HCT116 (cell line): ENCODE results near the gene TTBK1. TPM values are rescaled to one million over a fixed set of nuclear protein-coding genes. Genes with fewer than 3 reads are reported as not detected.

Experiments
- ATAC-seq: fragments of 200-7000 bp; cut with Tn5 transposase; 2 replicates; pipeline ENCODE4 v1.9.1; 2020; ENCODE audit warnings: mild to moderate bottlenecking, moderate library complexity
- BruUV-seq: library from RNA; stranded (reverse); fragments of 400-500 nt; replicated peaks from 2 replicates; lab custom pipeline; 2021; lab: Mats Ljungman, UMichigan
- CTCF ChIA-PET: fragments of 300-600 bp; sonication (Branson Sonifier 250); formaldehyde crosslinking; loops from one replicate; lab custom pipeline; 2021; ENCODE audit warnings: antibody characterized with exemption; lab: Charles Lee
- POLR2A ChIA-PET: fragments of 300-600, 350-600 bp; sonication (Branson Sonifier 250); formaldehyde crosslinking; loops from one replicate; lab custom pipeline; 2021; ENCODE audit warnings: antibody characterized with exemption; lab: Charles Lee
- RAD21 ChIA-PET, 2 experiments: fragments of 300-600 bp; sonication (Branson Sonifier 250); formaldehyde crosslinking; loops; one replicate each; lab custom pipeline; 2023; ENCODE audit warnings: low total read pairs in 2 of 2; ENCODE audit not compliant: uncharacterized antibody in 2 of 2, unreplicated experiment in 2 of 2, low non-redundant PET in 1 of 2; lab: Charles Lee
- DNase-seq: peaks from one replicate; pipeline ENCODE4 v3.0.0-alpha.2; 2010; ENCODE audit warnings: low read depth, low spot score
- H2AFZ ChIP-seq: fragments of 200-600 bp; shearing (Covaris generic), sonication (generic); 2 replicates; pipeline ENCODE4 v1.6.1; 2017; ENCODE audit warnings: low read depth, mixed run types, mixed read lengths, antibody characterized with exemption, low read length; ENCODE audit not compliant: poor library complexity, severe bottlenecking
- H3K27ac ChIP-seq: 2 replicates; pipeline ENCODE4 v1.5.1; 2012; ENCODE audit warnings: low read depth, low read length
- H3K27me3 ChIP-seq: fragments of 200-600 bp; sonication (generic); 2 replicates; pipeline ENCODE4 v1.6.1; 2016; ENCODE audit warnings: mixed run types, low read length, mixed read lengths; ENCODE audit not compliant: insufficient read depth
- H3K36me3 ChIP-seq, 2 experiments: fragments of 200-500 bp in 1 of 2; fragments of 200-600 bp in 1 of 2; sonication (Bioruptor generic) in 1 of 2; sonication (generic) in 1 of 2; 2 replicates each; pipeline versions ENCODE4 v1.5.1 to v1.6.1; 2014 to 2016; ENCODE audit warnings: low read length in 2 of 2, inconsistent platforms in 1 of 2, mixed read lengths in 1 of 2, mixed run types in 1 of 2; ENCODE audit not compliant: insufficient read depth in 2 of 2, control insufficient read depth in 1 of 2
- H3K4me1 ChIP-seq, 2 experiments: fragments of 200-600 bp in 1 of 2; sonication (generic) in 1 of 2; 2 replicates each; pipeline versions ENCODE4 v1.5.1 to v1.6.1; 2012 to 2017; ENCODE audit warnings: low read length in 2 of 2, inconsistent platforms in 1 of 2, mild to moderate bottlenecking in 1 of 2, mixed read lengths in 1 of 2, mixed run types in 1 of 2, moderate library complexity in 1 of 2; ENCODE audit not compliant: insufficient read depth in 2 of 2, control insufficient read depth in 1 of 2
- H3K4me2 ChIP-seq: fragments of 200-600 bp; sonication (generic); 2 replicates; pipeline ENCODE4 v1.6.1; 2017; ENCODE audit warnings: mixed run types, low read length, mixed read lengths
- H3K4me3 ChIP-seq, 2 experiments: fragments of 200-600 bp in 1 of 2; sonication (generic) in 1 of 2; replicated peaks in 1 of 2; 2 replicates each; pipeline ENCODE4 v1.5.1; 2011 to 2016; ENCODE audit warnings: low read length in 2 of 2, control low read depth in 1 of 2, low read depth in 1 of 2, mild to moderate bottlenecking in 1 of 2, mixed read lengths in 1 of 2, mixed run types in 1 of 2
- H3K79me2 ChIP-seq: fragments of 200-600 bp; sonication (generic); 2 replicates; pipeline ENCODE4 v1.6.1; 2017; ENCODE audit warnings: mild to moderate bottlenecking, mixed run types, low read length, moderate library complexity, mixed read lengths; ENCODE audit not compliant: insufficient read depth
- H3K9ac ChIP-seq: fragments of 200-600 bp; sonication (generic); 2 replicates; pipeline ENCODE4 v1.6.1; 2016; ENCODE audit warnings: low read length, mixed read lengths
- H3K9me2 ChIP-seq: fragments of 200-600 bp; sonication (generic), shearing (Covaris generic); 2 replicates; pipeline ENCODE4 v1.6.1; 2017; ENCODE audit warnings: mixed run types, mild to moderate bottlenecking, moderate library complexity; ENCODE audit not compliant: insufficient read depth
- H3K9me3 ChIP-seq, 2 experiments: fragments of 200-500 bp in 1 of 2; fragments of 200-600 bp in 1 of 2; sonication (Bioruptor generic) in 1 of 2; sonication (generic) in 1 of 2; 2 replicates each; pipeline ENCODE4 v1.6.1; 2014 to 2017; ENCODE audit warnings: low read length in 2 of 2, mixed read lengths in 2 of 2, inconsistent platforms in 1 of 2, low read depth in 1 of 2, mild to moderate bottlenecking in 1 of 2, mixed run types in 1 of 2, moderate library complexity in 1 of 2; ENCODE audit not compliant: control insufficient read depth in 1 of 2, insufficient read depth in 1 of 2
- H4K20me1 ChIP-seq: fragments of 200-600 bp; sonication (generic), shearing (Covaris generic); 2 replicates; pipeline ENCODE4 v1.6.1; 2017; ENCODE audit warnings: mixed run types, mild to moderate bottlenecking, moderate library complexity; ENCODE audit not compliant: insufficient read depth
- CBX3 ChIP-seq: IDR thresholded peaks from 2 replicates; pipeline ENCODE4 v1.6.1; 2012; ENCODE audit warnings: low read depth
- CEBPB ChIP-seq: IDR thresholded peaks from 2 replicates; pipeline ENCODE4 v1.6.1; 2012; ENCODE audit warnings: low read depth
- CTCF ChIP-seq, 3 experiments: fragments of 200-600 bp in 1 of 3; sonication (generic) in 1 of 3; IDR thresholded peaks in 2 of 3; conservative IDR thresholded peaks in 1 of 3; 2 replicates each; pipeline ENCODE4 v1.5.1; 2012 to 2017; ENCODE audit warnings: low read depth in 2 of 3, low read length in 2 of 3, antibody characterized with exemption in 1 of 3, borderline replicate concordance in 1 of 3, control low read depth in 1 of 3, mild to moderate bottlenecking in 1 of 3, mixed read lengths in 1 of 3, mixed run types in 1 of 3, moderate library complexity in 1 of 3; ENCODE audit not compliant: insufficient read depth in 1 of 3
- EZH2phosphoT487 ChIP-seq: fragments of 200-600 bp; IDR thresholded peaks from 2 replicates; pipeline ENCODE4 v1.6.1; 2018; ENCODE audit warnings: antibody characterized with exemption, borderline replicate concordance
- POLR2A ChIP-seq: IDR thresholded peaks from 2 replicates; pipeline ENCODE4 v1.7.0; 2011; ENCODE audit warnings: borderline replicate concordance; ENCODE audit not compliant: insufficient read depth, insufficient read length; ENCODE audit errors: extremely low read depth
- POLR2AphosphoS5 ChIP-seq: IDR thresholded peaks from 2 replicates; pipeline ENCODE4 v1.6.1; 2011; ENCODE audit warnings: mild to moderate bottlenecking, low read depth, low read length, moderate library complexity
- SP1 ChIP-seq: IDR thresholded peaks from 2 replicates; pipeline ENCODE4 v1.6.1; 2012; ENCODE audit warnings: low read depth
- YY1 ChIP-seq: IDR thresholded peaks from 2 replicates; pipeline ENCODE4 v1.6.1; 2011; ENCODE audit warnings: low read length, low read depth, moderate library complexity, mild to moderate bottlenecking; ENCODE audit not compliant: insufficient replicate concordance; ENCODE audit errors: extremely low read depth
- ZNF274 ChIP-seq: fragments of 200-500 bp; sonication (Bioruptor generic); IDR thresholded peaks from 2 replicates; pipeline ENCODE4 v1.6.1; 2014; ENCODE audit warnings: mild to moderate bottlenecking, low read depth, low read length, inconsistent platforms
- intact Hi-C: fragments of 100-400 bp; cut with micrococcal nuclease; formaldehyde crosslinking; loops from 2 replicates; pipeline ENCODE4 v1.10.0; 2022
- total RNA-seq: library from RNA; stranded (reverse); gene quantifications from one replicate; pipeline ENCODE4 v1.2.1, GENCODE V29; 2021; ENCODE audit not compliant: unreplicated experiment
- TF ChIP-seq, protein P1 (sequence below): IDR thresholded peaks from 2 replicates; pipeline ENCODE4 v1.6.1; 2011; ENCODE audit warnings: mild to moderate bottlenecking, low read length, moderate library complexity; ENCODE audit not compliant: insufficient replicate concordance; ENCODE audit errors: extremely low read depth

The TTBK1 gene
- total RNA-seq, 1 experiment from 2014 or later: not detected

GRCh38 chr6:43200541-43200940 lies 42.7 kb upstream of the TTBK1 start:
- CTCF ChIA-PET: no interaction called here
- Histone ChIP-seq H3K4me2 (no peak overlapping the region), H3K79me2 (no peaks in the 10 kb centered on the region), H3K36me3 (peaks cover 0 to 3% of the 10 kb centered on the region in 2 experiments; a peak in 2 of 4 replicates)
- RAD21 ChIA-PET: no interaction called here
- TF ChIP-seq EZH2phosphoT487: no peak
- no peak for TF ChIP-seq POLR2A
- TF ChIP-seq CEBPB: no peak
- no peak for TF ChIP-seq CBX3
- no peak for TF ChIP-seq YY1
- no peak for TF ChIP-seq CTCF (IDR thresholded peaks at IDR 0.05 in 2 of 3, conservative IDR thresholded peaks at IDR 0.05 in 1 of 3; ENCODE audit: borderline replicate concordance in 1 of 3, insufficient read depth in 1 of 3, low read depth in 2 of 3, low read length in 2 of 3)
- TF ChIP-seq, protein P1, sequence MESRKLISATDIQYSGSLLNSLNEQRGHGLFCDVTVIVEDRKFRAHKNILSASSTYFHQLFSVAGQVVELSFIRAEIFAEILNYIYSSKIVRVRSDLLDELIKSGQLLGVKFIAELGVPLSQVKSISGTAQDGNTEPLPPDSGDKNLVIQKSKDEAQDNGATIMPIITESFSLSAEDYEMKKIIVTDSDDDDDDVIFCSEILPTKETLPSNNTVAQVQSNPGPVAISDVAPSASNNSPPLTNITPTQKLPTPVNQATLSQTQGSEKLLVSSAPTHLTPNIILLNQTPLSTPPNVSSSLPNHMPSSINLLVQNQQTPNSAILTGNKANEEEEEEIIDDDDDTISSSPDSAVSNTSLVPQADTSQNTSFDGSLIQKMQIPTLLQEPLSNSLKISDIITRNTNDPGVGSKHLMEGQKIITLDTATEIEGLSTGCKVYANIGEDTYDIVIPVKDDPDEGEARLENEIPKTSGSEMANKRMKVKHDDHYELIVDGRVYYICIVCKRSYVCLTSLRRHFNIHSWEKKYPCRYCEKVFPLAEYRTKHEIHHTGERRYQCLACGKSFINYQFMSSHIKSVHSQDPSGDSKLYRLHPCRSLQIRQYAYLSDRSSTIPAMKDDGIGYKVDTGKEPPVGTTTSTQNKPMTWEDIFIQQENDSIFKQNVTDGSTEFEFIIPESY: no peak
- no peak for TF ChIP-seq ZNF274
- no peak for TF ChIP-seq SP1
- TF ChIP-seq POLR2AphosphoS5: no peak
- TF ChIP-seq, all 23 proteins: peak for 0
- Histone ChIP-seq H3K27me3 (no peaks in the 10 kb centered on the region), H3K9me3 (no peaks in the 10 kb centered on the region), H3K9me2 (no peaks in the 10 kb centered on the region), H3K4me1 (no peaks in the 10 kb centered on the region), H2AFZ (no peak overlapping the region), H3K9ac (no peak overlapping the region), H3K4me3 (no peak overlapping the region), H4K20me1 (no peaks in the 10 kb centered on the region), H3K27ac (no peak overlapping the region)
- intact Hi-C loops: no loop called here
- no TSS peak for BruUV-seq
- no peak for DNase-seq
- POLR2A ChIA-PET: no interaction called here
- no peak for ATAC-seq
